Measurements from ENCODE around the gene PTPN4. TPM values are rescaled to one million over a fixed set of nuclear protein-coding genes. Genes with fewer than 3 reads are reported as not detected.

Gene PTPN4
- polyA plus RNA-seq, 3 donors: 5.5 to 6.7 (median 5.7) TPM

DNA sequence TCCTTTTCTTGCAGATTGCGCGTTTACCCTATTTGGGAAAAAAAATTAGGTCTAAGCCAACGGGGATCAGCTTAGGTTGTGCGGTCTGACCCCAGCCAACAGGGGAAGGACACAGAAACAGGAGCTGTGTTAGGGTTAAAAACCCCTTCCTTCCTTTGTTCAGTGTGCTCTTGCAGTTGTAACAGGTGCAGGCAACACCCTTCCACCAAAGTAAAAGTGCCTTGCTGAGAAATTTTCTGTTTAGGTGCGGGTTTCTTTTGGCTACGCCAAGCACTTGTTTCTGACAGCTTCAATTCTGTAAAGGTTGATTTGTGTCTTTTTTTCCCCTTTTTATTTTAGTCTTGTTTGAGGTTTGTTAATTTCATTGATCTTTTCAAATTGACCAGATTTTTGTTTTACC is 92.5 kb downstream of the PTPN4 start:
- no peaks in the 10 kb centered on the region for H3K27me3 ChIP-seq (ENCODE audit: control insufficient read depth in 2 of 2, insufficient read depth in 2 of 2, low read length in 2 of 2)
- H4K20me1 ChIP-seq (ENCODE audit: insufficient read depth, low read length): no peaks in the 10 kb centered on the region
- H3K27ac ChIP-seq (ENCODE audit: low read depth in 1 of 2, low read length in 2 of 2): no peak overlapping the region
- H3K27me3 Mint-ChIP-seq (ENCODE audit: low read depth in 3 of 3): peaks cover 0 to 3% (median 1%) of the 10 kb centered on the region in 3 donors
- H2AFZ ChIP-seq (ENCODE audit: insufficient read depth, low read depth, low read length, poor library complexity, severe bottlenecking): no peak overlapping the region
- H3K79me2 ChIP-seq (ENCODE audit: insufficient read depth, low read length): no peaks in the 10 kb centered on the region
- H3K4me3 Mint-ChIP-seq: no peak overlapping the region
- no peak overlapping the region for H3K4me2 ChIP-seq (replicated peaks; ENCODE audit: extremely low read depth, low read length, poor library complexity, severe bottlenecking)
- no peaks in the 10 kb centered on the region for H3K4me1 ChIP-seq (ENCODE audit: control insufficient read depth in 1 of 2, insufficient read depth in 2 of 2, low read length in 2 of 2)
- no peak overlapping the region for H3K4me3 ChIP-seq (replicated peaks in 1 of 3; ENCODE audit: low read depth in 2 of 3, low read length in 3 of 3)
- DNase-seq: no peak
- H3K36me3 Mint-ChIP-seq: peaks cover 5 to 10% of the 10 kb centered on the region in 2 donors
- no CpG with 5 or more reads among the region's 6 CpGs for WGBS (ENCODE audit: insufficient coverage)
- no peaks in the 10 kb centered on the region for H3K4me1 Mint-ChIP-seq
- H3K9ac ChIP-seq (ENCODE audit: insufficient read depth, low read length, poor library complexity, severe bottlenecking): no peak overlapping the region
- no peak overlapping the region for H3K27ac Mint-ChIP-seq
- H3K9me3 ChIP-seq (replicated peaks in 1 of 2; ENCODE audit: control insufficient read depth in 1 of 2, insufficient read depth in 1 of 2, low read length in 2 of 2): peaks cover 49 to 52% of the 10 kb centered on the region in 2 donors
- H3K9me3 Mint-ChIP-seq: peaks cover 36 to 59% (median 50%) of the 10 kb centered on the region in 7 donors
- no peaks in the 10 kb centered on the region for H3K36me3 ChIP-seq (replicated peaks in 1 of 2; ENCODE audit: control insufficient read depth in 1 of 2, insufficient read depth in 2 of 2, low read length in 2 of 2)
- intact Hi-C loops (cut with micrococcal nuclease): no loop called here
- TF ChIP-seq, protein P1, sequence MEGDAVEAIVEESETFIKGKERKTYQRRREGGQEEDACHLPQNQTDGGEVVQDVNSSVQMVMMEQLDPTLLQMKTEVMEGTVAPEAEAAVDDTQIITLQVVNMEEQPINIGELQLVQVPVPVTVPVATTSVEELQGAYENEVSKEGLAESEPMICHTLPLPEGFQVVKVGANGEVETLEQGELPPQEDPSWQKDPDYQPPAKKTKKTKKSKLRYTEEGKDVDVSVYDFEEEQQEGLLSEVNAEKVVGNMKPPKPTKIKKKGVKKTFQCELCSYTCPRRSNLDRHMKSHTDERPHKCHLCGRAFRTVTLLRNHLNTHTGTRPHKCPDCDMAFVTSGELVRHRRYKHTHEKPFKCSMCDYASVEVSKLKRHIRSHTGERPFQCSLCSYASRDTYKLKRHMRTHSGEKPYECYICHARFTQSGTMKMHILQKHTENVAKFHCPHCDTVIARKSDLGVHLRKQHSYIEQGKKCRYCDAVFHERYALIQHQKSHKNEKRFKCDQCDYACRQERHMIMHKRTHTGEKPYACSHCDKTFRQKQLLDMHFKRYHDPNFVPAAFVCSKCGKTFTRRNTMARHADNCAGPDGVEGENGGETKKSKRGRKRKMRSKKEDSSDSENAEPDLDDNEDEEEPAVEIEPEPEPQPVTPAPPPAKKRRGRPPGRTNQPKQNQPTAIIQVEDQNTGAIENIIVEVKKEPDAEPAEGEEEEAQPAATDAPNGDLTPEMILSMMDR (IDR thresholded peaks at IDR 0.05): no peak

DNA sequence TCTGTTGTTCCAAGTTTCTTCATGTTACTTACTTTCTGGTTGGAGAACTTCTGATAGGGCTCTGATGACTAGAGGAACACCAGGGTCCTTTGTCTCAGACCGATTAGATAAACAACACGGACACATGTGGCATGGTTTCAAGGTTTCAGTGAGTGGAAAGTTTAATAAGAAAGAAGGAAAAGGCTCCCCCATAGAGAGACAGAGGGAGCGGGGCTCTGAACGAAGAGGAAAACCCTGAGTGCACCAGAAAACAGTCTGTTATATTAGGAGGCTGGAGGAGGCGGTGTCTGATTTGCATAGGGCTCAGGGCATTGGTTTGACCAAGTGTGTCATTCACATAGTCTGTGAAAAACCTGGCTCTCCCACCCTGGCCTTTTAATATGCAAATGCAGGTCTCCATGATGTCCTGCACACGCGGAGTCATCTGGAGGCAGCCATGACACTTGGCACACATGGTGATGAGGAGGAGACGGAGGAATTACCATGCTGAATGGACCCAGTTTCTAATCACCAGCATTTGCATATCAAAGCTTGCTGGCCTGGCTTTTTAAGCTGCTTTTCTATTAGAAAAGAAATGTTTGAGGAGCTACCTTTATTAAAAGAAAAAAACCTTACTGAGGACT is 94.2 kb downstream of the PTPN4 start:
- H3K27ac Mint-ChIP-seq: no peak overlapping the region
- peaks cover 44 to 52% of the 10 kb centered on the region in 2 donors for H3K9me3 ChIP-seq (replicated peaks in 1 of 2; ENCODE audit: control insufficient read depth in 1 of 2, insufficient read depth in 1 of 2, low read length in 2 of 2)
- peaks cover 3 to 7% of the 10 kb centered on the region in 2 donors for H3K36me3 Mint-ChIP-seq
- H3K4me1 Mint-ChIP-seq: no peaks in the 10 kb centered on the region
- no peak overlapping the region for H3K27ac ChIP-seq (ENCODE audit: low read depth in 1 of 2, low read length in 2 of 2)
- no peak overlapping the region for H2AFZ ChIP-seq (ENCODE audit: insufficient read depth, low read depth, low read length, poor library complexity, severe bottlenecking)
- TF ChIP-seq, protein P1 (IDR thresholded peaks at IDR 0.05): no peak
- 100% methylated on average over 2 of the region's 8 CpGs for WGBS (ENCODE audit: insufficient coverage)
- no peaks in the 10 kb centered on the region for H3K4me1 ChIP-seq (ENCODE audit: control insufficient read depth in 1 of 2, insufficient read depth in 2 of 2, low read length in 2 of 2)
- H4K20me1 ChIP-seq (ENCODE audit: insufficient read depth, low read length): no peaks in the 10 kb centered on the region
- no peak overlapping the region for H3K4me3 Mint-ChIP-seq
- no peak overlapping the region for H3K4me3 ChIP-seq (replicated peaks in 1 of 3; ENCODE audit: low read depth in 2 of 3, low read length in 3 of 3)
- H3K4me2 ChIP-seq (replicated peaks; ENCODE audit: extremely low read depth, low read length, poor library complexity, severe bottlenecking): no peak overlapping the region
- H3K9ac ChIP-seq (ENCODE audit: insufficient read depth, low read length, poor library complexity, severe bottlenecking): no peak overlapping the region
- H3K79me2 ChIP-seq (ENCODE audit: insufficient read depth, low read length): no peaks in the 10 kb centered on the region
- H3K27me3 Mint-ChIP-seq (ENCODE audit: low read depth in 3 of 3): peaks cover 0 to 5% (median 3%) of the 10 kb centered on the region in 3 donors
- H3K27me3 ChIP-seq (ENCODE audit: control insufficient read depth in 2 of 2, insufficient read depth in 2 of 2, low read length in 2 of 2): no peaks in the 10 kb centered on the region
- intact Hi-C loops (cut with micrococcal nuclease): no loop called here
- no peaks in the 10 kb centered on the region for H3K36me3 ChIP-seq (replicated peaks in 1 of 2; ENCODE audit: control insufficient read depth in 1 of 2, insufficient read depth in 2 of 2, low read length in 2 of 2)
- no peak for DNase-seq
- peaks cover 28 to 50% (median 41%) of the 10 kb centered on the region in 7 donors for H3K9me3 Mint-ChIP-seq

All from CD14-positive monocyte (primary cell).